Measurements from ENCODE around the gene ERC2.

Gene ERC2

DNA sequence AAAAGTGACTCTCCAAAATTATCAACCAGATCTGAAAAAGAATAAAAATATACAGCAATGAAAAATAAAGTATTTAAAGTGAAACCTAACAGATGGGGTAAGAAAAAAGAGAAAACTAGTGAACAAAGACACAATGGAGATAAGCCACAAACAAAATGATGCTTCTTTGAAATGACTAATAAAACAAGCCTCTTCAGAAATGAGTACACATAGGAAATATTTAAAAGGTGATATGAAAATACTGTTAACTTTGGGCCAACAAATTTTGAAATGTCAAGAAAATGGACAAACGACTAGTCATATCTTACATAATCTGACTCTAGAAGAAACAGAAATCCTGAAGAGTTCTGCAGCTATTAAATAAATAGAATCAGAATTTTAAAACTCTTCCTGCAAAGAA lies 164.2 kb downstream of the ERC2 start:
- TF ChIP-seq, protein P1, sequence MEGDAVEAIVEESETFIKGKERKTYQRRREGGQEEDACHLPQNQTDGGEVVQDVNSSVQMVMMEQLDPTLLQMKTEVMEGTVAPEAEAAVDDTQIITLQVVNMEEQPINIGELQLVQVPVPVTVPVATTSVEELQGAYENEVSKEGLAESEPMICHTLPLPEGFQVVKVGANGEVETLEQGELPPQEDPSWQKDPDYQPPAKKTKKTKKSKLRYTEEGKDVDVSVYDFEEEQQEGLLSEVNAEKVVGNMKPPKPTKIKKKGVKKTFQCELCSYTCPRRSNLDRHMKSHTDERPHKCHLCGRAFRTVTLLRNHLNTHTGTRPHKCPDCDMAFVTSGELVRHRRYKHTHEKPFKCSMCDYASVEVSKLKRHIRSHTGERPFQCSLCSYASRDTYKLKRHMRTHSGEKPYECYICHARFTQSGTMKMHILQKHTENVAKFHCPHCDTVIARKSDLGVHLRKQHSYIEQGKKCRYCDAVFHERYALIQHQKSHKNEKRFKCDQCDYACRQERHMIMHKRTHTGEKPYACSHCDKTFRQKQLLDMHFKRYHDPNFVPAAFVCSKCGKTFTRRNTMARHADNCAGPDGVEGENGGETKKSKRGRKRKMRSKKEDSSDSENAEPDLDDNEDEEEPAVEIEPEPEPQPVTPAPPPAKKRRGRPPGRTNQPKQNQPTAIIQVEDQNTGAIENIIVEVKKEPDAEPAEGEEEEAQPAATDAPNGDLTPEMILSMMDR (IDR thresholded peaks at IDR 0.05; ENCODE audit: low read depth, low read length) = no peak
- no peak overlapping the region for H3K4me3 ChIP-seq (ENCODE audit: low read depth, low read length)

DNA sequence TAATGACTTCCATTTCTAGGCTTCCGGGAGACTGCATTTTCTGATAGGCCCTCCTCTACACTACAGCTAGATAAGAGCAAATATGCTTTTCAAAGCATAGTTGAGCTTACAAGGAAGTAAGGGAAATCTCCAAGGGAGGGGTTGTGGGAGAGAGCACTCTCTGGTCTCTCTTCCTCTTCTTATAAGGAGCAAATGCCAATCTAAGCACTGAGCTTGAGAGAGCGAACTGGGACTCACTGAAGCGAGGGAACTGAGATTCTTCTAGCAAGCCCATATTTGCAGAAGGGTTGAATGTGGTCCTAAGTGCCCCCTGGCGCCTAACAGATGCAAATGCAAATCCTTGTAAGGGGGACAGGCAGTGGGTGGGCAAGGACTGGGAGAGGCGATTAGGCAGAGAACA lies 164.8 kb downstream of the ERC2 start:
- TF ChIP-seq, protein P1 (IDR thresholded peaks at IDR 0.05; ENCODE audit: low read depth, low read length) = peak; percentile 21; the same call in 1 of the 2 replicates
- no peak overlapping the region for H3K4me3 ChIP-seq (ENCODE audit: low read depth, low read length)

DNA sequence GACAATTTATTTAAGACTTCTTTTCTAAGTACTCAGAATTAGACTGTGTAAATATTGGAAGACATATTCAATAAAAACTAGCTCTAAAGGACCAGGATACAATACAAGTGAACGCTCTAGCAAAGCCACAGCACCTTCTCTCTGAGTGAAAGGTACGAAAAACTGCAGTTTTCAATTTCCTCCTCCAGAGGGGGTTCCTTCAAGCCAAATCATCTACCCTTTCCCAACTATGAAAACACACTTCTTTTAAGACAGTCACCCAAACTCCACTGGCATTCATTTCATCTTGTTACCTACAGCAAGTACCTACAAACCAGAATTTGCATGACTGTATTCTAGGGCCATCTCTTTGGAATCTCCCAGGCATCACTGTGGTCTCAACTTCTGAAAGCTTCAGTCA lies 165.8 kb downstream of the ERC2 start:
- no peak overlapping the region for H3K4me3 ChIP-seq (ENCODE audit: low read depth, low read length)
- TF ChIP-seq, protein P1 (IDR thresholded peaks at IDR 0.05; ENCODE audit: low read depth, low read length) = no peak

DNA sequence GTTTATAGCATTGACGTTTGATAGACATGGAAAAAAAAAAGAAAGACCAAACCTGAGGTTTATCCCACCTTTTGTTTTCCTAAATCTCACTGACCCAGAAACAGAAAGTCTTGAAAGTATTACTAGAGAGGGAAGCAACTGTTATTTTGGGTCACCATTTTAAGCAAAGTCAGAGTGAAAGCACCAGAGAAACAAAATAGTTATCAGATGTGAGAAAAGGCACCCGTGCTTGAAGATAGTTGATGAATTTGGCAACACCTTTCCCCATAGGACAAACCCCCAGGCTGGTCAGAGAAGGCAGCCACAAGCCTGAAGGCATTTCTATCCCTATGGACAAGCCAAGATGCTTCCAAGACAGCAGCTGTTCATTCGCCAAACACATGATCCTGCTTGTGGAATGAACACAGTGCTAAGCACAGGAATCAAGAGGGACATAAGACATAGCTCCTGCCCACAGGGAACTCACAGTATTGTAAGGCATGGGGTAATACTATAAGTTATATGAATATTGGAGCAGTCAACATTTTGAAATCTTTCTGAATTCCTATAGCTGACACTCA lies 170.9 kb downstream of the ERC2 start:
- TF ChIP-seq, protein P1 (IDR thresholded peaks at IDR 0.05; ENCODE audit: low read depth, low read length) = no peak
- H3K4me3 ChIP-seq (ENCODE audit: low read depth, low read length) = no peak overlapping the region

DNA sequence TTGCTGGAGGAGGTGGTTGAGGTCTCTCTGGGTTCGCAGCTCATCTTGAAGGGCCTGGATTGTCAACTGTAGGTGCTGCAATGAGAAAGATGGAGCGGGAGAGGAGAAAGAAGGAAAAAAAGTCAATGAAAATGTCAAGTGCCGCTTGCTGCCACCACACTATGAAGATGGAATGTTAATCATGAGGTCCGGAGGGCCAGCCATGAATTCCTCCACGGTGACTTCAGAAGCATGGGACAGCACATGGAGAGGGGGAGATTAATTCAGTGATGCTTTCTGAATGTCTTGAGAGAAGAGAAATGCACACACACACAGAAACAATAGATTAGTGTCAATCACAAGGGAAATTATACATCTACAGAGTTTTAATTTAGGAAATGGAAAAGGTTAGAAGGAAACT lies 171.9 kb downstream of the ERC2 start:
- TF ChIP-seq, protein P1 (IDR thresholded peaks at IDR 0.05; ENCODE audit: low read depth, low read length) = no peak
- no peak overlapping the region for H3K4me3 ChIP-seq (ENCODE audit: low read depth, low read length)

DNA sequence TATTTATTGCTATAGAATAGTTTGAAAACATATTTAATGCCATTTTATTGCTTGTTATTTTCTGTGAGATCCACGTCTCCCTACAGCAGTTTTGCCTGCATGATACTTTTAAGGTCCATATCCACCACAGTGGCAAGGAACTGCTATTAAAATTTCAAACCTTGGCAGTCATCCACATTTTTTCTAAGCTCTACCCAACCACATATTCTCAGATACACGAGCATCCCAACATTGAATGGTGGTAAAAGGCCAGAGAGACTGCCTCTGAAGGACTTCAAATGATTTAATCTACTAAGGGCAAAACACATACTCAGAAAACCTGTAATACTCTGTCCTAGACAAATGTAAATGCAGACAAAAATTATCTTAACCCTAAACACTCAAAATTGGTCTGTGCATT lies 173.1 kb downstream of the ERC2 start:
- H3K4me3 ChIP-seq (ENCODE audit: low read depth, low read length) = no peak overlapping the region
- TF ChIP-seq, protein P1 (IDR thresholded peaks at IDR 0.05; ENCODE audit: low read depth, low read length) = no peak

DNA sequence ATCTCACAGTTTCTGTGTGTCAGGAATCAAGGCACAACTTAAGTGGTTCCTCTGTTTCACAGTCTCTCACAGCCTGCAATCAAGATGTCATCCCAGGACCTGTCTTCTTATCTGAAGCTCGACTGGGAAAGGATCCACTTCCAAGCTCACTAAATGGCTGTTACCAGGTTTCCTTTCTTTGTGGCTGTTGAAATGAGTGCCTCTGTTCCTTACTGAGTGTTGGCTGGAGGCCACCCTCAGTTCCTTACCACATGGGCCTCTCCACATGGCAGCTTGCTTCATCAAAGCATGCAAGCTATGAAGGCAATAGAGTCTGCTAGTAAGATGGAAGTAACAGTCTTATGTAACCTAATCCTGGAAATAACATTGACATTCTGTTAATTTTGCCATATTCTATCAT lies 174.0 kb downstream of the ERC2 start:
- TF ChIP-seq, protein P1 (IDR thresholded peaks at IDR 0.05; ENCODE audit: low read depth, low read length) = no peak
- H3K4me3 ChIP-seq (ENCODE audit: low read depth, low read length) = no peak overlapping the region

Measured in WI38 (cell line).